Measurements from ENCODE around the gene CCN5.

Gene CCN5

GRCh38 chr20:44716309-44717106, 1.3 kb downstream of the CCN5 start:
- DNase-seq = peak; percentile 59

DNA sequence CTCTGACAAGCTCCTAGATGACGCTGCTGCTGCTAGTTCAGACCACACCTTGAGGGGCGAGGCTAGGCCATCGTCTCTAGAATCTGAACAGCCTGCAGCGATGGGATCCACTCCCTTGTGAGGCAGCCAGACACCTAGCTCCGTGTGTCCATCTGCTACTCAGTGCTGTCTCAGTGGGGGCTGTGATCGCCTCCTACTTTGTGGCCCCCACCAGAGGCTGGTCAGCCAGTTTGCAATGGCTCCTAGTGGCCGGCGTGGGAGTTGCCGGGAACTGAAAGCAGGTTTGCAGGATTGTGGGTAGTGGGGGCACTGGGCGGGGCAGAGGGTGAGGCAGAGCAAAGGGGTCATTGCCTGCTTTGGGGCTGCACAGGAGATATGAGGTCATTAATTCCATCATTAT, 2.8 kb downstream of the CCN5 start:
- no peak for DNase-seq

DNA sequence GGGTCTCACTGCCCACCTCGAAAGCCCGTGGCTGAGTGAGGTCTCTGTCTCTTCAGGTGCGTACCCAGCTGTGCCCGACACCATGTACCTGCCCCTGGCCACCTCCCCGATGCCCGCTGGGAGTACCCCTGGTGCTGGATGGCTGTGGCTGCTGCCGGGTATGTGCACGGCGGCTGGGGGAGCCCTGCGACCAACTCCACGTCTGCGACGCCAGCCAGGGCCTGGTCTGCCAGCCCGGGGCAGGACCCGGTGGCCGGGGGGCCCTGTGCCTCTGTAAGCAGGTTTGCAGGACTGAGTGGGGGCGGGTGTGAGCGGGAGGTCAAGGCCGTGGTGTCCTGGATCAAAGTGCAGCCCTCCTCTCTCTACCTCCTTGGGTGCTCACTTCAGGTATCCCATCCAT, 4.7 kb downstream of the CCN5 start:
- DNase-seq = no peak

DNA sequence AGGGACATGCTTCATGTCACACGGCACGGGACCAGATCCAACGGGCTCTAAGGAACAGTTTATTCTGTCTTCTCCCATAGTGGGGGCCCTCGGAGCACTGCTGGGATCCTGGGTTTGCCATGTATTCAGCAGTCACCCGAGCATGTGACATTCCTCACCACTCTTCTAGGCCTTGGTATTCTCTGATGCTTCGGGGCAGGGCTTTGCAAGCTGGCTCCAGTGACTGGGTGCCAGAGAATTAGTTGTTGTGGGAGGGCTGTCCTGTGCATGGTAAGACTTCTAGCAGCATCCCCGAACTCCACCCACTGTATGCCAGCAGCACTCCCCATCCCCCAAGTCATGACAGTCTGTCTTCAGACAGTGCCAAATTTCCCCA, 5.4 kb downstream of the CCN5 start:
- peak; percentile 95 for DNase-seq

GRCh38 chr20:44720997-44721784, 6.0 kb downstream of the CCN5 start:
- DNase-seq = peak; percentile 92

- DNase-seq = no peak
These were observed 6.6 kb downstream of the CCN5 start for GRCh38 chr20:44721785-44722054.

GRCh38 chr20:44722990-44723389, 7.8 kb downstream of the CCN5 start:
- no peak for DNase-seq

DNA sequence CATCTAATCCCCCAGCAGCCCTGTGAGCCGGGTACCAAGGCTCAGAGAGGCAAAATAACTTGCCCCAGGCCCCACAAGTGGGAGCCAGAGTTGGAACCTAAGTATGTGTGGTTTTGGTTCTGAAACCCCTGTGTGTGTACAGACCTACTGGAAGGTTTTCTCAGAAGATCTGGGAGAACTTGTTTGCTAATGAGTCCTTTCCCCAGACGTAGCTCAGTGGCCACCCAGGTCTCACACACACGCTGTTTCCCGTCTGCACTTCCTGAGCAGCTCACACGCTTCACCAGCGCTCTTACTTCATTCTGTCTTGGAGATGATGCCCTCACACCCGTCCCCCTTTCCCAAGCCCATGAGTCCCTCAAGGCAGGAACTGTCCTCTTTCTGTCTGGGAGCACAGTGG, 8.2 kb downstream of the CCN5 start:
- DNase-seq = peak; percentile 42

- no peak for DNase-seq
These were observed 8.7 kb downstream of the CCN5 start for GRCh38 chr20:44723798-44724362.

GRCh38 chr20:44724423-44725091, 9.4 kb downstream of the CCN5 start:
- no peak for DNase-seq

DNA sequence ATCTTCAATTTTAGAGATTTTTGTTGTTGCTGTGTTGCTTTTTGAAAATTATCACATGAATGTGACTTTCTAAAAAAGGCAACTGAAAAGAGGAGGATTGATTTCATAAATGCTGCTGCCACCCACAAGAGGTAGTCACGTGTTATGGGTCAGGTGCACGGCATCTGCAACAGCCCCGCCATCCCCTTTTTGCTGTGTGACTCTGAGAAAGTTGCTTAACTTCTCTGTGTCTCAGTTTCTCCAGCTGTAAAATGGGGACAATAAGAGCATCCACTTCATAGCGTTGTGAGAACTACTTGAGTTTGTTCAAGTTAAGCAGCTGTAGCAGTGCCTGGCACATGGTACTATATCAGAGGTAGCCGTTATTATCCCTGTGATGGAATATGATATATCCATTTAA, 10.7 kb downstream of the CCN5 start:
- no peak for DNase-seq

DNA sequence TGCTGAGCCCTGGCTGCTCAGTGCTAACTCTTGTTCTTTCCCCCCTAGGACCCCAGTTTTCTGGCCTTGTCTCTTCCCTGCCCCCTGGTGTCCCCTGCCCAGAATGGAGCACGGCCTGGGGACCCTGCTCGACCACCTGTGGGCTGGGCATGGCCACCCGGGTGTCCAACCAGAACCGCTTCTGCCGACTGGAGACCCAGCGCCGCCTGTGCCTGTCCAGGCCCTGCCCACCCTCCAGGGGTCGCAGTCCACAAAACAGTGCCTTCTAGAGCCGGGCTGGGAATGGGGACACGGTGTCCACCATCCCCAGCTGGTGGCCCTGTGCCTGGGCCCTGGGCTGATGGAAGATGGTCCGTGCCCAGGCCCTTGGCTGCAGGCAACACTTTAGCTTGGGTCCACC, 11.9 kb downstream of the CCN5 start:
- no peak for DNase-seq

- DNase-seq = no peak
These were observed 12.5 kb downstream of the CCN5 start for GRCh38 chr20:44727651-44728050.

DNA sequence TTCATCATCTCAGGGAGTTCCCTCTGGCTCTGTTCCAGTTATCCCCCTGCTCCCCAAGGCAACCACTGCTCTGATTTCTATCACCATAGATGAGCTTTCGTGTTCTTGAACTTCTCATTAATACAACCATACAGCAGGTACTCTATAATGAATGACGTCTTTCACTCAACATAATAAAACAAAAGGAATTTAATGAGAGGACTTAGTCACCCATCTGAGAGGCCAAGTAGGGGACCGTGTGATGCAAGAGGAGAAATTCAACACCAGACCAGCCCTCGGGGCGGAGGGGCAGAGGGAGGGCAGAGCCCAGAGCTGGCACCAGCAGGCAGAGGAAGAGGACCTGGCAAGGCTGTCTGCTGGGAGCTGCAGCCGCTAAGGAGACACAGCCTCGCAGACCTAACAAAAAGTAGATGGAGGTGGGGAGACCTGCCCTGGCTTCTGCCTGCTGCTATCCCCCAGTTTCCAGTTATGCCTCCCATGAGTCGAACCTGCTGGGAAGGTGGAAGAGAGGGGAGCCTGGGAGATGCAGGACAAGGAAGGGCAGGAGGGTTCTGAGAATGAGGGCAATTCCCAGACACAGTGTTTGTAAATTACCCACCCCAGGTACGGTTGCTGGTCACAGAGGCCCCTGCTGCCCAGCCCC, 13.8 kb downstream of the CCN5 start:
- peak; percentile 93 for DNase-seq

GRCh38 chr20:44730441-44730840, 15.3 kb downstream of the CCN5 start:
- peak; percentile 98 for DNase-seq

- DNase-seq = no peak
These were observed 16.5 kb downstream of the CCN5 start for GRCh38 chr20:44731657-44732056.

DNA sequence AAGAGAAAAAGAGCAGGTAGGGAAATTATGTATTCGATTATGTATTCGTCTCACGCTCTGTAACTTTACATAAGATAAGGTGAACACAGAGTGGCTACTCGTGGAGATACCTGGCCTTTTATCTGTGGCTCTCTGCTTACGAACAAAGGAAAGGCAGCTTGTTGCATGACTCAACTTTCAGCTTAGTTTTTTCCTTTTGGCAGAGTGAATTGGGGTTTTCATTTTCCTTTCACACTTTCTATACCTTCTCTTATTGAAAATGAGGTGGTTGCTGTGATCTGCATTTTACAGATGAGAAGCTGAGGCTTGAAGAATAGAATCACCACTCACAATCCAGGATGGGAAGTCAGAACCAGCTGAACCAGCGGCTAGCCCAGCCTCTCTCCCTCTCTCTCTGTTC, 17.2 kb downstream of the CCN5 start:
- no peak for DNase-seq

- DNase-seq = peak; percentile 73
These were observed 18.3 kb downstream of the CCN5 start for GRCh38 chr20:44733341-44734069.

- peak; percentile 85 for DNase-seq
These were observed 19.8 kb downstream of the CCN5 start for GRCh38 chr20:44734938-44735337.

DNA sequence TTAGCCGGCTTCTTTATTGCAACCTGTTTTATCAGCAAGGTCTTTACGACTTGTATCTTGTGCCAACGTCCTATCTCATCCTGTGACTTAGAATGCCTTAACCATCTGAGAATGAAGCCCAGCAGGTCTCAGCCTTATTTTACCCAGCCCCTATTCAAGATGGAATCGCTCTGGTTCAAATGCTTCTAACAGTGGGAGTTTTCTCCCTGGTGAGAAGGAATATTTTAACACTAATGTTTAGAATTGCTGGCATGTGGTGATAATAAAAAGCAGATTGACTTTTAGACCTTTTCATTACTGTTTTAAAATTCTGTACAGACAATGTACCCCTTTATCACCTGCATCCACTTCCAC, 20.6 kb downstream of the CCN5 start:
- DNase-seq = no peak

GRCh38 chr20:44736170-44737021, 21.2 kb downstream of the CCN5 start:
- DNase-seq = peak; percentile 96
